HEK293T (cell line): ENCODE results near the gene SFRP4.

Experiments
- CTBP1 ChIP-seq: fragments of 450-650 bp; IDR thresholded peaks from 2 replicates; pipeline ENCODE4 v1.6.1; 2016; ENCODE audit warnings: borderline replicate concordance
- ELF4 ChIP-seq: fragments of 450-650 bp; IDR thresholded peaks from 2 replicates; pipeline ENCODE4 v1.6.1; 2017; ENCODE audit warnings: antibody characterized with exemption
- FOXA1 ChIP-seq: fragments of 450-650 bp; IDR thresholded peaks from 2 replicates; pipeline ENCODE4 v1.6.1; 2016; ENCODE audit warnings: mild to moderate bottlenecking
- FOXK2 ChIP-seq: fragments of 450-650 bp; IDR thresholded peaks from 2 replicates; pipeline ENCODE4 v1.6.1; 2016; ENCODE audit warnings: mild to moderate bottlenecking
- FOXM1 ChIP-seq: fragments of 450-650 bp; IDR thresholded peaks from 2 replicates; pipeline ENCODE4 v1.6.1; 2017; ENCODE audit warnings: mild to moderate bottlenecking, borderline replicate concordance
- HDGF ChIP-seq: fragments of 450-650 bp; IDR thresholded peaks from 2 replicates; pipeline ENCODE4 v1.6.1; 2017; ENCODE audit warnings: antibody characterized with exemption, borderline replicate concordance
- LEF1 ChIP-seq: fragments of 450-650 bp; IDR thresholded peaks from 2 replicates; pipeline ENCODE4 v1.6.1; 2017; ENCODE audit warnings: mild to moderate bottlenecking, borderline replicate concordance
- NFRKB ChIP-seq: fragments of 450-650 bp; IDR thresholded peaks from 2 replicates; pipeline ENCODE4 v1.6.1; 2016; ENCODE audit warnings: mild to moderate bottlenecking, moderate library complexity
- SP1 ChIP-seq: fragments of 450-650 bp; IDR thresholded peaks from 2 replicates; pipeline ENCODE4 v1.6.1; 2017
- SUZ12 ChIP-seq: fragments of 450-650 bp; IDR thresholded peaks from 2 replicates; pipeline ENCODE4 v1.6.1; 2016; ENCODE audit warnings: mild to moderate bottlenecking
- TARDBP ChIP-seq: fragments of 450-650 bp; IDR thresholded peaks from 2 replicates; pipeline ENCODE4 v1.6.1; 2016
- TF ChIP-seq, protein P1 (sequence below): fragments of 450-650 bp; IDR thresholded peaks from 2 replicates; pipeline ENCODE4 v1.6.1; 2016

DNA sequence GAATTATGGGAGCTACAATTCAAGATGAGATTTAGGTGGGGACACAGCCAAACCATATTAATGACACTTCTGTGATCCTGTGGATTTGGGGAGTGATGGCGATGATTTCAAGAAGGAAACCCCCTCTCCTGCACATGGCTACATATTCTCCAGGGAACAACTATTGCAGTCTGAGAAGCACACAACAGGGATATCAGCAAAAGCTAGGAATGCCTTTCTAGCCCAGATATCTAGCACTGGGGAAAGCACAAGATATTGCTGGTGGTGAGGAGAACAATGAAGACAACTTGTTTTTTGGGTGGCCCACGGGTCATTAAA is 28.1 kb upstream of the SFRP4 start:
- no peak for TF ChIP-seq FOXM1
- no peak for TF ChIP-seq ELF4
- TF ChIP-seq, protein P1, sequence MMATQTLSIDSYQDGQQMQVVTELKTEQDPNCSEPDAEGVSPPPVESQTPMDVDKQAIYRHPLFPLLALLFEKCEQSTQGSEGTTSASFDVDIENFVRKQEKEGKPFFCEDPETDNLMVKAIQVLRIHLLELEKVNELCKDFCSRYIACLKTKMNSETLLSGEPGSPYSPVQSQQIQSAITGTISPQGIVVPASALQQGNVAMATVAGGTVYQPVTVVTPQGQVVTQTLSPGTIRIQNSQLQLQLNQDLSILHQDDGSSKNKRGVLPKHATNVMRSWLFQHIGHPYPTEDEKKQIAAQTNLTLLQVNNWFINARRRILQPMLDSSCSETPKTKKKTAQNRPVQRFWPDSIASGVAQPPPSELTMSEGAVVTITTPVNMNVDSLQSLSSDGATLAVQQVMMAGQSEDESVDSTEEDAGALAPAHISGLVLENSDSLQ, result no peak
- no peak for TF ChIP-seq NFRKB
- TF ChIP-seq FOXK2, result no peak
- TF ChIP-seq FOXA1, result no peak
- TF ChIP-seq TARDBP, result no peak
- TF ChIP-seq CTBP1, result no peak
- no peak for TF ChIP-seq SP1
- TF ChIP-seq SUZ12, result no peak
- TF ChIP-seq LEF1, result no peak
- no peak for TF ChIP-seq HDGF
